Activated CD8-positive, alpha-beta memory T cell treated with anti-CD3 and anti-CD28 coated beads for 24 hours (primary cell): ENCODE measurements around the gene B4GALT1.

Experiments used
- DNase-seq: peaks from one replicate; pipeline ENCODE4 v3.0.0-alpha.2; 2020

The B4GALT1 gene

DNA sequence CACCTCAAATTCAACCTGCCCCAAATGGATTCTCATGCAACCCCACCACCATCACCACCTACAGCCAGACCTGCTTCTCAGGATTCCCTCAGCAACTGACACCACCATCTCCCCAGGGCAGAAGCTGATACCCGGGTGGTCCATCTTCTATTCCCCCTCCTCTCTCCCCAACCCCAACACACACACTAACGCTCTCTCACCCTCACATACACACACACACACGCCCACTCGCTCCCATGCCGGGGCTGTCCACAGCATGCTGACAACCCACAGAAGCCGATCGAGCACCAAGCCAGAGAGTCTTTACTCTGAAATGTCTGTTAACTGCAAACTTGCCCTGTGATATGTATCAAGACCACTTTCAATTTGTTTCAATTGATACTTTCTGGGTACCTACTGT lies 28.4 kb downstream of the B4GALT1 start:
- no peak for DNase-seq

DNA sequence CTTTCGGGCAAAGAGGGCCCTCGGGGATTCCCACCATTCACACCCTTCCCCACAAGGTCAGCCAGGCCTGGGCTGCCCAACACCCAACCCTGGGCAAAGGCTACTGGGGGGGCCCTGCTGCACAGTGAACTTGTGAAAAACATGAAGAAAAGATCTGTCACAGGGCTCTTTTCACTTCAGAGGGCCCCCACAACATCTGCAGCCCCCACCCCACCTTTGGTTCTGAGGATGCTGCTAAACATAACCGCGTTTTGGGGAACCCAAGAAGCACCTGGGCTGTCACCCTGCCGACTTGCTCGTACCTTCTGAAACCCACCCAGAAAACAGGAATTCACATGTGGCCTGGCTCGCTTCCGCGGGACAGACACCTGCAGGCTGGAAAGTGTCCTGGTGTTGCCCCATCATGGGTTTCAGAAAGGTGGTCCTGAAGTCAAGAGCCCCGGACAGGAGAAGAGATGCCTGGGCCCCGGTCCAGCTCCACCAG lies 29.3 kb downstream of the B4GALT1 start:
- no peak for DNase-seq

DNA sequence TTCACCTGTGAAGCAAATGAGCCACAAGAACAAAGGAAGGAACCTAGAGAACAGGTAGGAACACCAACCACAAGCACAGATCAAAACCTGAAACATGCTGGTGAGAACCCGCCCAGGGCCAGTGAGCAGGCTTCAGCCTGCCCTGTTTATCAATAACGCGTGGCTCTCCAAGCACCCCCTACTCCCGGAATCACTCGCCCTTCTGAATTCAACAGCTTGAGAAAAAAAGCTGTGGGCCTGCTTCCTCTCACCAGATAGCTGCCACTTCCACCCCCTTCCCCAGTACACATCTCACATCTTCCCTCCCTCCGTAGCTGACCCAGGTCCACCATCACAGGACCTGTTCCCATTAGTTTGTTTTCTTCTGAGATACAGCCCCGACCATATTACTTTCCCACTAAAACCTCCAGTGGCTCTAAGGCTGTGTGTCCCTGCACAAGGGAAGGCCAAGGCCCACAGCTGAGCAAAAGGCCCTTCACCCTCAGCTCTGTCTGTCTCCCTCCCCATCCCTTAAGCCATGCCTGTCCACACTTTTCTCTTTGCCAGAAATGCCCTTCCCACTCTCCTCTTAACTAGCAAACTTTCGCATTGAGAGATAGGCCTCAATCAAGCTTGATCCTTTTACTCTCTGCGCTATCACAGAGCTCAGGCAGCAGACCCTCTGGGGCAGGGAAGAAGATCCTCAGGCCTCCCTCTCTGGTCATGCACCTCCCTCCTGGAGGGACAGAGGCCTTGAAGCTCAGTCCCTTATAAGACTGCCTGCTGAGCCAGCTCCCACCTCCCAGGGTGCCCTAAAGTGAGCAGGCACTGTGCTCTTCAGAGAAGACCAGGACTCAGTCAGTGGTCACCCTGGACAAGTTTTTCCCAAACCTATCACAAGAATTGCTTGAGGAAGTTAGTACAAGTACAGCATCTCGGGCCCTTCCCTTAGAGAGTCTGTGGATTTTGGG lies 30.1 kb downstream of the B4GALT1 start:
- DNase-seq, result no peak

DNA sequence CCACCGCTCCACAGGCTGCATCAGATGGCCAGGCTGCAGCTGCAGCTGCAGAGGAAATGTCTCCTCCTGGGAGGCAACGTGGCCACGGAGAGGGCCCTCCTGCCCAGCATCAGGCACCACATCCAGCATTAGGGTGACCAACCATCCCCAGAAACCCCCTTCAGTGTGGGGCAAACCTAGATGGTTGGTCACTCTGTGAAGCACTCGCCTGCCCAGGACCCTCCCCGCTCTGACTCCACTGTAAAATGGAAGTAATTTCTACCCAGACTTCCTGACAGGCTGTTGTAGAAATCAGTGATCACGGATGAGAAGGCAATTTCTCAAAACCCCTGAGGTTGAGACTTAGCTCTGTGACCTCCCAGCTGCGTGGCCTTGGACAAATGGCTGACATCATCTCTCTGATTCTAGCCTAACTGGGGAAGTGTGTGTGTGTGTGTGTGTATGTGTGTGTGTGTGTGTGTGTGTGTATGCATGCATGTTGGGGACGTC lies 31.6 kb downstream of the B4GALT1 start:
- DNase-seq, result no peak

DNA sequence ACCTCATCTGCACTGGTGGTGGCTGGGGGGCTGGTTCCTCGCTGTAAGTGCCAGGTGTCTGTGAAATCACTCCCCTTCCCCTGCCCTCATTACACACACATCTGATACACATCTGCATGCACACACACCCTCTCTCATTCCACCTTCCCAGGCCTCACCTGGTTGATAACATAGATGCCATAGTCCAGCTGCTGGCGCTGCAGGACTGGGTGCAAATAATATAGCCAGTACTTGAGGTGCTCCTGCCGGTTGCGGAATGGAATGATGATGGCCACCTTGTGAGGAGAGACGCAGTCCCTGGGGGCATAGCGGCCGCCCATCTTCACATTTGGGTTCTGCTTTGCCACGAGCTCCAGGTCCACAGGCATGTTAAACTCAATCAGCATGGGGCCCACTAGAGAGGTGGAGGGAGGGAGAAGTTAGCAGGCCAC lies 32.1 kb downstream of the B4GALT1 start:
- no peak for DNase-seq

DNA sequence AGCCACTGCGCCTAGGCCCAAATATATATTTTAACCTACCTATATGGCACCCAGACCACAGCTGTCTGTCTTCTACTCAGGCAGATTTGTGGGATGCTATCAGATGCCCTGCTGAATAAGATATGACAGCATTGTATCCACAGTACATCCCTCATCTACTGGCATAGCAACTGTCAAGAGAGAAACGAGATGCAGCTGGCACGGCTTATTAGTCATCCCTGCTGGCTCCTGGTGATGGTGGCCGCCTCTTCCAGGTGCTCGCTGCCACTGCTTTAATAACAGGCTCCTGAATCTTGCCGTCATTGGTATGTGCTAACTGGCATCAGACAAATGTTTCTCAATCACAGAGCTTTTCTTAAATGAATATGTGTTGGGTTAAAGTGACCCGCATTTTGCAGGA lies 34.0 kb downstream of the B4GALT1 start:
- no peak for DNase-seq

DNA sequence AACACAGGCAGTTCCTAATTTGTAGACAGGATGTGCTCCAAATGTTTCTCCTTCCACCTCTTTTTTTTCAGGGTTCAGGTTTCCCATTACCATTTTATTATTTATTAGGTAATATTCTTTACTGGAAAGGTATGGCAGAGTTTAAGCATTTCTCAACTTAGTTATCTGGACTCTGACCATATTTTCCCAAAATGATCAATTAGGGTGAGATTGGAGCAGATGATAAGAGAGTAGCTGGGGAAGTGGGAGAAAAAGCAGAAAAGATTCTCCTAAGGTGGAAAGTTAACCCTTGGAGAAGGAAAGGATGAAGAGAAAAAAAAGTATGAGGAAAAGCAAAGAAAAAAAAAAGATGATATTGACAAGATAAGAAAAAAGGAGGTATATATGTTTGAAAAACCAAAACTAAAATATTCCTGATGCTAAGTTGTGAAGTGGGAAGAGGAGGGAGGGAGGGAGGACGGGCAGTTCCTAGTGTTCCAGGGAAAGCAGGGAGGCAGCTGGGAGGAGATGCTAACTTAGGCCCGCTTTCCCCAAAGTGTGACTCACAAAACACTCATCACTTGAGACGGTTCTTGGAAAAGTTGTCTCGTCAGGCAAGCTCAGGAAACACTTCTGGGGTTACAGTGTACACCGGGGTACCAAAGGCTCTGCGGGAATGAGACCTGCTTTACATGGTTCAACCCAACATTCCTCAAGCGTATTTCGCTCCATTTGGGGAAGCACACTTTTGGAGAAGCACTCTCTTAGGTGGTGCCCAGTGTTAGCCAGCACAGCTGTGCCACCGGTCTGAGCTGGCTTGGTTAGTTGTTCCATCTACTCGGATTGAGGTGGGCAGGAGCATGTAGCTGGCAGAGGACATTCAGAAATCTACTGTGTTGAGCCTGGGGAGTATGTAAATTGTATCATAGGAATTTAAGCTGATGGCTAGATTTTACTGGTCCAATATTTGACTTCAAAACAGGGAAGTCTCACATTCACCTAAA lies 35.1 kb downstream of the B4GALT1 start:
- no peak for DNase-seq

DNA sequence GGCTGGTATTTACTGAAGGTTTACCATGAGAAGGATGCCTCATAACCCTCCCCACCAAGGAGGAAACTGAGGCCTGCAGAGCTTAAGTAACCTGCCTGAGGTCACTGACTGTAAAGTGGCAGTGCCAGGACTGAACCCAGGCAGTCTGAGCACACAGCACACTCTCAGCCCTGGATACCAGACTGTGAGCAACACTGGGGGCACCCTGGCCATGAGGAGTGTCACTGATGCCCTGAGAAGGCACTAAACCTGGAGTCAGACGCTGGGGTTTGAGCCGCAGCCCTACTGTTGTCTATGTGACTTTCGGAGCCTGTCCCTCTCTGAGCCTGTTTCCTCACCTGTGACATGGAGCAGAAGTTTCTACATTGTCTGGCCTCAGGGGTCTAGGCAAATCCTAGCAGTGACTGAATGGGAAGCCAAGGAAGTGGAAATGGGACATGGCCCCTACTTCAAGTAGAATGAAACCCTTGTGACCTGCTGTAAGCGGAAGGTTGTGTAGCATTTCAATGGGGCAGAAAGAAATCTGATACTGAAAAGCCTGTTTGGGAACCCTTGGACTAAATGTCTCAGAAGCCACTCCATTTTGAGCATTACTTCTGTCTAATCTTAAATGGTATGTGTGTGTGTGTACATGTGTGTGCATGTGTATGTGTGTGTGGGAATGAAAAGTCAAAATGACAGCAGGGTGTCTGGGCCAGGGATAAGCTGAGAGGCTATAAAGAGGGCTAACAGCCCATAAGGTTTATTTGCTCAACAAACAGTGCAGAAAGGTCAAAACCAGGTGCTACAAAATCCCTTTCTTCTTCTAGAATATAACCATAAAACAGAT lies 36.0 kb downstream of the B4GALT1 start:
- no peak for DNase-seq

DNA sequence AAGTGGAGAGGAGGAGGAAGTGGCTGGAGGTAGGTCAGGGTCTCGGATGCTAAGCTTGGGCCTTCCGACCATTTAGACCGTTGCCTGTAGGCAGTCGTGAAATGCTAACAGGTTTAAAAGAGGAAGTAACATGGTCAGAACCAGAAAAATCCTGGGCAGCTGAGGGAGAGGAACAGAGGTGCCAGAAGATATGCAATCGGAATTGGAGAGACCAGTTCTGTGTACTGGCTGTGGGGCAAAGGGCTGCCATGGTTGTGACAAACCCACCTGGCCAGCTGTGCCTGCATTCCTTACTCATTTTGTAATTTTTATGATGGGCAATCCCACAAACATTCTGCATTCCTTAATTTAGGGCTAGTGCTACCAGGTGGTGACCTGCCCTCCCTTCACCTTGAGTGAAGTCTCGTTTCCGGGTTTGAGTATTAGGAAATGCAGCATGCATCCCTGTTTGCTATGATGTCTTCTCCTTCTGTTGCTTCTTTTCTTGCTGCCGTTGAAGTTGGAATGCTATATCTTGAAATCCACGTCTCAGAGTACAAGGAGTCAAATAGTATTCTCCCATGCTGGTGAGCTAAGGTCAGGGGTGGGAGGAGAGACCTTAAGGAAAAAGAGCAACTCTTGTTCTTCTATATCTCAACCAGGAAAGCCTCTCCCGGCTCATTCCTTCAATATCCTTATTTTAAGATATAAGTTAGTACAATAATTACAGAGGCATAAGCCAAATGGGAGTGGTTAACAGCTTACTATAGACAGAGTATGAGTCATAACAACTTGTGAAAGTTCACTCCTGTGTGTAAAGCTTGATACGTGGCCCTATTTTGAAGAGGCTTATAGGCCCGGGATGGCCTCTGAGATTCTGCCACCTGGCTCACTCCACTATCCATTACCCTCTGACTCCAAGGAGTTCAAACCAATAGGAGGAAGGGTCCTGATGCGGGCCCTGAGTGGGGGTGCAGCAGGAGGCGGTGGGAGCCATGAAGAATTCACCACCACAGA lies 37.0 kb downstream of the B4GALT1 start:
- no peak for DNase-seq

DNA sequence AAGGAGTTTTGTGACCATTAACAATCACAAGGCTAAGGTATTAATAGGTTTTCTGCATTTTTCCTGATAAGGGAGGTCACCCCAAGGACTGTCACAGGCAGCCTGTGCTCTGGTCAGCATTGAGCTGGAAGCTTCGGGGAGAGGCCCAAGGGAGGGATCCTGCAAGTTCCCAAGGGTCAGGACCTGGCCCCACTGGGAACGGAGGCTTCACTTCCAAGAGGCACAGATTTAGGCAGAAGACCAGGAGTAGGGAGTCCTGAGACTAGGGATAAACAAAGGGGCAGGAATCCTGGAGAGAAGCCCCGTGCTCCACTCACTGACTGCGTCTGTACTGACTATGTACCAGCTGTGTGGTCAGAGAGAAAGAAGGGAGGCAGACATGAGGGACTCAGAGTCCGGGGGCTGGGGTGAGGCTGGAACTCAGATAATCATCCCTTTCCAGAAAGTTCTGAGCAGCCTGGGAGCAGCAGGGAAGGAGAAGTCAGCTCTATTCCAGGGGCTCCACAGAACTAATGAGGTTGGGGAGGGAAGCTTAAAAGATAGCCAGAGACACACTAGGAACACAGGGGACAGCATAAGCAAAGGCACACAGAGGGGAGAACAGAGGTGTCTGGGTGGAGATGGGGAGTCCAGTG lies 37.8 kb downstream of the B4GALT1 start:
- no peak for DNase-seq

DNA sequence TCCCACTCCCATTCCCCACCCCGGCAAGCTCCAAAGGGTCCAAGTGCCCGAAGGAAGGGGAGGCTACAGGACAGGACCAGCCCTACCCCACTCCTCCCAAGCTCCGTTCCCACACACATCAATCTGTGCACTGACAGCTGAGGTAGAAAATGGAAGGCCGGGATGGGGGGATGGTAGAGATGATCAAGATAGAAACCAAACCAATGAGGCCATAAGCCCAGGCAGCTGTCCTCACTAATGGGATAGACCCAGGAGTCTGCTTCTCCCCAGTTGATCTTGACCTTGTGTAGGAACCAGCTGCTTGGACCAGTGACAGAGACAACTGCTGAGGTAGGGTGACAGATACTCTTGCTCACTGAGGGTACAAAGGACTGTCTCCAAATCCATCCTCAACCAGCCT lies 38.6 kb downstream of the B4GALT1 start:
- no peak for DNase-seq

DNA sequence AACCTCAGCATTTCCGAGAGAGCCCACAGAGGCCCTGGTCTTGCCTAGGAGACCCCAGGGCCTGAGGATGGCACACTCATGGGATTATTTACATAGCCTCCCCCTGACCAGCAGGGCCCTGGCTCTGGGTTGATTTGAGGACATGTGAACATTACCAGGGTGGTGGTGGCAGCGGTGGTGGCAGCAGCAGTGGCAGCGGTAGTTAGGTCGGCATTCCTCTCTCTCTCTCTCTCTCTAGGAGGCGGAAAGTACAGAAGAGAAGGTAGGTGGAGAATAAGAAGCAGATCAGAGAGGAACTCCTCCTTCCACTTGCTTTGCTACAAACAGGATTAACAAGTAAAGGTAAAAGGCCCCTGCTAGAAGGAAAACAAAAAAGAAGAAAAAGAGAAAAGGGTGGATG lies 39.3 kb downstream of the B4GALT1 start:
- DNase-seq, result no peak

DNA sequence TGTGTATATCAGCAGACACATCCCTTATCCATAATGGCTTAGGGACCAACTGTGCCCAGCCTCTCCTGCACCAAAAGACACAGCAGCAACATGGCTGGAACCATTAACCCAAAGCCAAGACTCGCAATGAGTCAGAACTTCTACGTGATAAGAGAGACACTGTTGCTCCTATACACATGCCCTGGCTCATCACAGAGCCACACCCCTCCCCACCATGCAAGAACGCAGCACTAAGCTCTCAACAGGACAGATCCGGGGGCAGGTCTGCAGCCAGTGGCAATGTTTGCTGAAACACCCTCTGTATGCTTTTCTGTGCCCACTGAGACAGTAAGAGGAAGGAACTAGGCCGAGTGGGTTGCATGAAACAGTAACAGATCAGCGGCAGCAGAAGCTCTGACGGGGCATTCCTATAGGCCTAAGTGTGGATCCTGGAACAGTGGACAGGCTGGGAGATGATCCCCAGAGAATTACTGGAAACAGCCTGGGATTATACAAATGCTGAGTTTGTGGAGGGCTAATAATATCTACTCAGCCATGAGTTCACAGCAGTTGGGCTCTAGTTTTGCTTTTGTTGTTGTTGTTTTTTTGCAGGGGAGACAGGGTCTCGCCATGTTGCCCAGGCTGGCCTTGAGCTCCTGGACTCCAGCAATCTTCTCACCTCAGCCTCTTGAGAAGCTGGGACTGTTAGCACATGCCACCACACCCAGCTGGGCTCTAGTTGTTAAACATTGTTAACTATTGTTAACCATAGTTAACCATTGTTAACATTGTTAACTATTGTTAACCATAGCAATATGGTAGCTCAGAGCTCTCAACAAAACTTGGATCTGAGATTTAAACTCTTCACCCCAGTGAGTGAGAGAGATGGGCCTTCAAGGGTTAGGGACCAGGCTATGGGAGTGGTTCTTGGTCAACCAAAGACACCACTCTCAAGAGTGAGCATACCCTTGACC lies 41.0 kb downstream of the B4GALT1 start:
- DNase-seq, result no peak

DNA sequence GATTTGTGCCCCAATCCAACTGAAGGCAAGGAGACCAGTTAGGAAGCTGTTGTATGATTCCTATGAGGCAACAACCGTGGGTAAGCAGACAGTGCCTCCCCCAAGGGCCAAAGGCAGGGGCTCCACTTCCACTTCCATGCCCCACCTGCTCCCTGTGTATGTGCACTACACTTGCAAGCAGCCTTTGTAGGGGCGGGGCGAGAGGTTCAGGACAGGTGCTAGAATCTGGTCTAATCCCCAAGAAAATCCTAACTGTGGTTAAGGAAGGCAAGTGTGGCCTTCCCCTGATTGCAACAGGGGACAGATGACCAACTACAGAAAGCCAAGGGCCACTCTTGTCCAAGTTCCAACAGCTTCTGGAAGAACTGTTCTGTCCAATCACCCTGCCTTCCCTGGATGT lies 41.7 kb downstream of the B4GALT1 start:
- no peak for DNase-seq

DNA sequence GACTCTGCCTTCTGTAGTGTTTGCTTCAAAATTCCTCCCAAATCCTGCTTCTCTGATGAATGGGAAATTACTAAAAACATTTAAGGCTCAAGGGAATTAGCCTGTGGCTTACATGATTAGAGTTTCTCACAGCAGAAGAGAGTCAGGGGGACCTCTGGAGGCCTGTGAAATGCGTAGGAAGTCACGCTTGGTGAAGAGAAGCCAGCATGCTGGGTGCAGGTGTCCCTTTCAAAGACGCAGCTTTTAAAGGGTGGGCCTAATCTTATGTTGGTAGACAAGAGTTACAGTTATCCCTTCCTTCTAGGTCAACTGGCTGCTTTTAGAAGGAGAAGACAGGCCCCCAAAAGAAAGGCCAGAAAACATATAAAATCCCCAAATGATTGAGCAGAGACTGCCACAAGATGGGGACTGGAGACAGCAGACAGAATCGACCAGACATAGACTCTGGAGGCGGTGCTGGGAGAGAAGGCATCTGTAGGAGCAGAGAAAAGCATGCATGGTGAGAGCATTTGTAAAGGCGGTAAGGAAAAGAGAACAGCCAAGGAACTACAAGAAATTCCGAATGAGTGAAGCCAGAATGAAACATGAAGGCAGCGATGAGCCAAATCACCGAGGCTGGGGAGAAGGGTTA lies 42.3 kb downstream of the B4GALT1 start:
- DNase-seq, result no peak

DNA sequence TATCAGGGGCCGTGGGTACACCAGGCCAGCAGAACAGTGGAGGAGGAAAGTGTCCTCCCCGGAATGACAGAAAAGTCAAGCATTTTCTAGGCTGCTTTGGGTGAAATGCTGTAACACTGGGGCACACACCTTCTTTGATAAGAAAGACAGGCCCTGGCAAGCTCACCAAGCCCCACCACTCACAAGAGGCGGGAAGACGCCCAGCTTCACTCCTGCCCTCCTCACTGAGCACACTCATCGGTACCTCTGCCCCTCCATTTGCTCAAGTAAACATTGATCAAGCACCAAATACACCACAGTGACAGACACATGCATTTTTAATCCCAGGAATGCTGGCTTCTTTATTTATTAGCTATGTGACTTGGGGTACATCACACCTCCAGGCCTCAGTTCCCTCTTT lies 43.1 kb downstream of the B4GALT1 start:
- DNase-seq, result no peak

DNA sequence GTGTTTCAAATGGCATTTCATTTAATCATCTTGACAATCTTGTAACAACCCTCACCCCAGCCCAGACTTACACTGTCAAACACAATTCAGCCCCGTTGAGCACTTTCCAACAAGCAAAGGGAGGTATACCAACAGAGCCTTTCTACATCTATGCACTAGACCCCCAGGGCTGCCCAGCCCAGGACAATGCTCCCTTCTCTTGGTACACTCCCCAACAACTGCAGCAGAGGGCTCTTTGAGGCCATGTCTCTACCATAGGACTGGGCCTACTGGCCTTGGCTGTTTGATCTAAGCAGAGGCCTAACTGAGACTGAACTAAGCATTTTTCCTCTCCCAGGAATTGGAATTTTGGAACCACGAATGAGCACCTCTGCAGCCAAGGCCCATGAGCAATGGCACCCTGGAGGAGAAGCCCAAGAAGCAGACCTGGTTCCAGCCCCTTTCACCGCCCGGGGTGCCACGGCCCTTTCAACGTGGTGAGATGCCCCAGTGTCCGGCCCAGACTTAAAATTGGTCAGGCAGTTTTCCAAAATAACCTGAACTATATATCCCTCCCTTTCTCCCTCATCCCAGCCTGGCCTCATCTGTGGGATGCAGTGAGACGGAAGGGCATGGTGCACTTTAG lies 43.6 kb downstream of the B4GALT1 start:
- DNase-seq, result no peak

DNA sequence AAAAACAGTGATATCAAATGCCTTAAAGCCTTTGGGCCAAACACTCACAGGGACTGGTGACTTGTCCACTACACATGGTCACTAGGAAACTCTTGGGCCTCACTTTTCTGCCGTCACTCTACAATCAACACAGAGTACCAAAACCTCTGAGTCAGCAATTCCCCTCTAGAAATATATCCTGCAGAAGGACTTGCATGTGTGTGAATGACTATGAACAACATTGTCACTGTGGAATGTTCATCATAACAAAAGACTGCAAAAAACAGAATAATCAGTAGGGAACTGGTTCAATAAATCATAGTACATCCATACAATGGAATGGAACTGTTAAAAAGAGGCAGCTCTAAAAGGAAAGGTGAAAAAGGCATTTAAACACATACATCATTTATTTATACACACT lies 46.5 kb downstream of the B4GALT1 start:
- no peak for DNase-seq
